PC-9 (cell line): Measurements from ENCODE around the gene IPO4. TPM values are rescaled to one million over a fixed set of nuclear protein-coding genes. Genes with fewer than 3 reads are reported as not detected.

Source experiments
- BruUV-seq: library from RNA; stranded (reverse); fragments of 400-500 nt; replicated peaks from 2 replicates; lab custom pipeline; 2021; lab: Mats Ljungman, UMichigan
- CTCF ChIA-PET: fragments of 300-600 bp; sonication (Branson Sonifier 250); formaldehyde crosslinking; loops from one replicate; lab custom pipeline; 2022; ENCODE audit warnings: antibody characterized with exemption; lab: Charles Lee
- POLR2A ChIA-PET: fragments of 300-600 bp; sonication (Branson Sonifier 250); formaldehyde crosslinking; loops from one replicate; lab custom pipeline; 2022; ENCODE audit warnings: antibody characterized with exemption; ENCODE audit not compliant: unreplicated experiment; lab: Charles Lee
- DNase-seq, 2 experiments: peaks; one replicate each; pipeline versions ENCODE4 v3.0.0 to v3.0.0-alpha.2; 2015 to 2022; ENCODE audit warnings: mixed read lengths in 1 of 2
- H2AFZ ChIP-seq: fragments of 200-600 bp; sonication (generic); 2 replicates; pipeline ENCODE4 v1.8.1; 2017; ENCODE audit warnings: antibody characterized with exemption
- H3F3A ChIP-seq: fragments of 200-600 bp; sonication (generic); 2 replicates; pipeline ENCODE4 v1.8.1; 2017; ENCODE audit warnings: antibody characterized with exemption, mild to moderate bottlenecking, low read depth; ENCODE audit not compliant: insufficient read depth
- H3K27ac ChIP-seq: fragments of 200-600 bp; sonication (generic); 2 replicates; pipeline ENCODE4 v1.6.1; 2016; ENCODE audit warnings: mixed run types
- H3K27me3 ChIP-seq: fragments of 200-600 bp; sonication (generic); 2 replicates; pipeline ENCODE4 v1.6.1; 2016; ENCODE audit warnings: low read depth, mixed run types; ENCODE audit not compliant: insufficient read depth
- H3K36me3 ChIP-seq: fragments of 200-600 bp; sonication (generic); 2 replicates; pipeline ENCODE4 v1.6.1; 2016; ENCODE audit warnings: low read depth, mixed run types
- H3K4me1 ChIP-seq: fragments of 200-600 bp; sonication (generic); replicated peaks from 2 replicates; pipeline ENCODE4 v1.6.1; 2016; ENCODE audit warnings: mixed run types; ENCODE audit not compliant: insufficient read depth
- H3K4me2 ChIP-seq: fragments of 200-600 bp; sonication (generic); 2 replicates; pipeline ENCODE4 v1.6.1; 2017; ENCODE audit warnings: mixed run types
- H3K4me3 ChIP-seq: fragments of 200-600 bp; sonication (generic); 2 replicates; pipeline ENCODE4 v1.6.1; 2016; ENCODE audit warnings: mixed run types
- H3K79me2 ChIP-seq: fragments of 200-600 bp; sonication (generic); 2 replicates; pipeline ENCODE4 v1.6.1; 2017; ENCODE audit warnings: low read depth, mixed run types
- H3K9me2 ChIP-seq: fragments of 200-600 bp; sonication (generic); 2 replicates; pipeline ENCODE4 v1.8.1; 2017; ENCODE audit warnings: mild to moderate bottlenecking; ENCODE audit not compliant: insufficient read depth
- H3K9me3 ChIP-seq: fragments of 200-600 bp; sonication (generic); 2 replicates; pipeline ENCODE4 v1.8.1; 2016; ENCODE audit warnings: low read depth; ENCODE audit not compliant: insufficient read depth
- H4K20me1 ChIP-seq: fragments of 200-600 bp; sonication (generic); 2 replicates; pipeline ENCODE4 v1.8.1; 2017; ENCODE audit not compliant: insufficient read depth
- EZH2 ChIP-seq: fragments of 200-600 bp; sonication (generic); IDR thresholded peaks from 2 replicates; pipeline ENCODE4 v1.8.0; 2017; ENCODE audit warnings: antibody characterized with exemption, low read depth
- intact Hi-C: fragments of 100-400 bp; cut with micrococcal nuclease; formaldehyde crosslinking; loops from one replicate; pipeline ENCODE4 v1.10.0; 2022; ENCODE audit not compliant: unreplicated experiment
- total RNA-seq: library from RNA; stranded (reverse); gene quantifications from 2 replicates; pipeline ENCODE4 v1.2.3, GENCODE V29; 2021
- TF ChIP-seq, protein P1 (sequence below): fragments of 200-600 bp; sonication (generic); conservative IDR thresholded peaks from 2 replicates; pipeline ENCODE4 v1.6.1; 2017; ENCODE audit warnings: mixed run types, antibody characterized with exemption, mild to moderate bottlenecking, moderate library complexity

The IPO4 gene
- total RNA-seq, 1 experiment from 2014 or later, result 44.1 TPM

- H3K27me3 ChIP-seq, result no peaks in the 10 kb centered on the region
- peaks cover 13% of the 10 kb centered on the region for H3K4me1 ChIP-seq
- H4K20me1 ChIP-seq, result no peaks in the 10 kb centered on the region
- H3K4me3 ChIP-seq, result no peak overlapping the region
- ChIA-PET CTCF (interaction anchor here (0.7 kb wide), 1 partner anchor 500 kb away, joined by 5 read pairs; no protein-coding TSS in a partner anchor), POLR2A (interaction anchor here (0.5 kb wide), 1 partner anchor 54 kb away, joined by 3 read pairs; the partner anchor contains the start of gene CHMP4A)
- H3K9me3 ChIP-seq, result no peaks in the 10 kb centered on the region
- no TSS peak for BruUV-seq
- no peaks in the 10 kb centered on the region; the same call in 1 of the 2 replicates for H3K36me3 ChIP-seq
- no peak overlapping the region for H2AFZ ChIP-seq
- DNase-seq, result no peak
- TF ChIP-seq, protein P1, sequence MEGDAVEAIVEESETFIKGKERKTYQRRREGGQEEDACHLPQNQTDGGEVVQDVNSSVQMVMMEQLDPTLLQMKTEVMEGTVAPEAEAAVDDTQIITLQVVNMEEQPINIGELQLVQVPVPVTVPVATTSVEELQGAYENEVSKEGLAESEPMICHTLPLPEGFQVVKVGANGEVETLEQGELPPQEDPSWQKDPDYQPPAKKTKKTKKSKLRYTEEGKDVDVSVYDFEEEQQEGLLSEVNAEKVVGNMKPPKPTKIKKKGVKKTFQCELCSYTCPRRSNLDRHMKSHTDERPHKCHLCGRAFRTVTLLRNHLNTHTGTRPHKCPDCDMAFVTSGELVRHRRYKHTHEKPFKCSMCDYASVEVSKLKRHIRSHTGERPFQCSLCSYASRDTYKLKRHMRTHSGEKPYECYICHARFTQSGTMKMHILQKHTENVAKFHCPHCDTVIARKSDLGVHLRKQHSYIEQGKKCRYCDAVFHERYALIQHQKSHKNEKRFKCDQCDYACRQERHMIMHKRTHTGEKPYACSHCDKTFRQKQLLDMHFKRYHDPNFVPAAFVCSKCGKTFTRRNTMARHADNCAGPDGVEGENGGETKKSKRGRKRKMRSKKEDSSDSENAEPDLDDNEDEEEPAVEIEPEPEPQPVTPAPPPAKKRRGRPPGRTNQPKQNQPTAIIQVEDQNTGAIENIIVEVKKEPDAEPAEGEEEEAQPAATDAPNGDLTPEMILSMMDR, result no peak
- no peak for TF ChIP-seq EZH2
- no peak overlapping the region for H3K4me2 ChIP-seq
- no peaks in the 10 kb centered on the region for H3K79me2 ChIP-seq
- intact Hi-C loops, result loop anchor here (2.0 to 5.0 kb wide), 2 partner anchors 68 to 101 kb away; partner anchors contain the start of gene PCK2
- H3F3A ChIP-seq, result no peaks in the 10 kb centered on the region; the same call in 1 of the 2 replicates
- H3K9me2 ChIP-seq, result no peaks in the 10 kb centered on the region
- H3K27ac ChIP-seq, result no peak overlapping the region
Observed at GRCh38 chr14:24159777-24160498, 28.7 kb downstream of the IPO4 start.

DNA sequence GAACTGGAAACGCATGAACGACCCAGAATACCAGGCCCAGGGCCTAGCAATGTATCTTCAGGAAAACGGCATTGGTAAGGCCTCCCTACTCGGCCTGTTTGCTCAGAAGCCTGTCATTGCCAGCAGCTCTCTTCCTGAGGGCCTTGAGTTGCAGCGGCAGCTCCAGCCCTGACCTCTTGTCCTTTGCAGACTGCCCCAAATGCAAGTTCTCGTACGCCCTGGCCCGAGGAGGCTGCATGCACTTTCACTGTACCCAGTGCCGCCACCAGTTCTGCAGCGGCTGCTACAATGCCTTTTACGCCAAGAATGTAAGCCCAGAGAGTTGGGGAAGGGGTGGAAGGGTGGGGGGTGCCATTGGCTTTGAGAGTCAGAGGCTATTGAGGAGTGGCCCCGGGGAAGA, 31.3 kb downstream of the IPO4 start:
- intact Hi-C loops, result no loop called here
- DNase-seq, result no peak
- BruUV-seq, result no TSS peak
- H3F3A ChIP-seq, result no peaks in the 10 kb centered on the region; the same call in 1 of the 2 replicates
- ChIA-PET CTCF (no interaction called here), POLR2A (interaction anchor here (0.7 kb wide), 1 partner anchor 87 kb away, joined by 3 read pairs; no protein-coding TSS in a partner anchor)
- H3K4me2 ChIP-seq, result no peak overlapping the region
- no peak overlapping the region for H2AFZ ChIP-seq
- no peak for TF ChIP-seq EZH2
- H3K9me3 ChIP-seq, result no peaks in the 10 kb centered on the region
- H3K27me3 ChIP-seq, result no peaks in the 10 kb centered on the region
- H3K9me2 ChIP-seq, result no peaks in the 10 kb centered on the region
- no peaks in the 10 kb centered on the region for H4K20me1 ChIP-seq
- H3K36me3 ChIP-seq, result no peaks in the 10 kb centered on the region; the same call in 1 of the 2 replicates
- H3K79me2 ChIP-seq, result no peaks in the 10 kb centered on the region
- H3K4me3 ChIP-seq, result no peak overlapping the region
- H3K27ac ChIP-seq, result no peak overlapping the region
- peaks cover 13% of the 10 kb centered on the region for H3K4me1 ChIP-seq

DNA sequence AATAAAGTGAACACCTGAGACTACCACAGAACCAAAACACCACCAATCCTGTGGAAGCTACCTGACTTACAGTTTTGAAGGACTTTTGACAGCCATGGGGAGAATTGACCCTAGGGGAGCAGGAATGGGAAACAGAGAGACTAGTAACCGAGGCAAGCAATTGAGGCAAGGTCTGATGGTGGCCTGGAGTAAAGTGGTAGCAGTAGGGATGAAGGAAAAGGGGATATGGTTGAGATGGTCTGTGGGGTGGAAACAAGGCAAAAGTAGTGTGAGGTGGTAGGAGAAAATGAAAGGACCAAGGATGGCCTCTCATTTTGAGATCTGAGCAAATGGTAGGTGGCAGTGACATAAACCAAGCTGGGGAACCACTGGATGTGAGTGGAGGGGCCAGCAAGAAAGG, 31.8 kb downstream of the IPO4 start:
- H3K4me2 ChIP-seq, result no peak overlapping the region
- H3K4me3 ChIP-seq, result no peak overlapping the region
- H3F3A ChIP-seq, result no peaks in the 10 kb centered on the region; the same call in 1 of the 2 replicates
- POLR2A ChIA-PET, result interaction anchor here (0.7 kb wide), 1 partner anchor 87 kb away, joined by 3 read pairs; no protein-coding TSS in a partner anchor
- CTCF ChIA-PET, result no interaction called here
- H3K27ac ChIP-seq, result no peak overlapping the region
- H2AFZ ChIP-seq, result no peak overlapping the region
- H3K27me3 ChIP-seq, result no peaks in the 10 kb centered on the region
- H3K36me3 ChIP-seq, result no peaks in the 10 kb centered on the region; the same call in 1 of the 2 replicates
- no peaks in the 10 kb centered on the region for H3K79me2 ChIP-seq
- intact Hi-C loops, result no loop called here
- TF ChIP-seq, protein P1, result no peak
- no peak for TF ChIP-seq EZH2
- no TSS peak for BruUV-seq
- no peaks in the 10 kb centered on the region for H4K20me1 ChIP-seq
- DNase-seq, result no peak
- H3K9me3 ChIP-seq, result no peaks in the 10 kb centered on the region
- H3K9me2 ChIP-seq, result no peaks in the 10 kb centered on the region
- peaks cover 13% of the 10 kb centered on the region for H3K4me1 ChIP-seq
